ENCODE data around the gene GRID1.

DNA sequence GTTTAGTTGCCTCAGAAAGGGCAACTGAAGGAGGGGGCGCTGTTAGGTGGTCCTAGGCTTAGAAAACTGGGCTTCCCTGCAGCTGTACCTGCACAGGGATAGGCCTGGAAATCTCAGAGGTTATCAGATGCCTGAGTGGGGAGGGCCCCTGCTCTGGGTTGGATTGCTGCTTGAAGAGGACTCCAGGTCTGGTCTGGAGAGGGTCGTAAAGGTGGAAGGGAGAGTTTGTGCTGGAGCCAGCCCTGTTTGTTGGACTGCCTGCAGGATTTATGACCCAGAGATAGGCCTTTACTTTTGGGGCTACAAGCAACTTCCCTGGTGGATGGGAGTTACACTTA is 765.9 kb downstream of the GRID1 start:
- TF ChIP-seq EZH2phosphoT487 (IDR thresholded peaks at IDR 0.05; ENCODE audit: insufficient read depth, low read depth), result no peak
- no peak for TF ChIP-seq EZH2 (IDR thresholded peaks at IDR 0.05; ENCODE audit: insufficient read depth, poor library complexity, severe bottlenecking)
